Adipocyte (in vitro differentiated cells): ENCODE results near the gene G6PC2.
A peak's percentile ranks its signal among the peaks of the same experiment; 100 is the strongest.
"Not testable (repeated sequence)": the region's sequence is repeated elsewhere in the genome, so short reads cannot be mapped to it uniquely, and the experiment has no call there.

ENCODE experiments used
- DNase-seq: peaks from one replicate; pipeline ENCODE4 v3.0.0-alpha.2; 2015; ENCODE audit warnings: low read depth
- H3K27me3 ChIP-seq: replicated peaks from 2 replicates; pipeline ENCODE4 v1.7.0; 2013; ENCODE audit warnings: mild to moderate bottlenecking, low read length, moderate library complexity; ENCODE audit not compliant: control insufficient read depth, insufficient read depth
- H3K36me3 ChIP-seq: 2 replicates; pipeline ENCODE4 v1.7.0; 2013; ENCODE audit warnings: low read length, mild to moderate bottlenecking, moderate library complexity; ENCODE audit not compliant: control insufficient read depth, insufficient read depth, severe bottlenecking
- H3K4me1 ChIP-seq: 2 replicates; pipeline ENCODE4 v1.7.0; 2013; ENCODE audit warnings: mild to moderate bottlenecking, low read length, moderate library complexity; ENCODE audit not compliant: control insufficient read depth, insufficient read depth
- H3K4me3 ChIP-seq: 2 replicates; pipeline ENCODE4 v1.7.0; 2013; ENCODE audit warnings: mild to moderate bottlenecking, low read length, moderate library complexity
- H3K9ac ChIP-seq: 2 replicates; pipeline ENCODE4 v1.7.0; 2013; ENCODE audit warnings: mild to moderate bottlenecking, low read length, moderate library complexity
- H3K9me3 ChIP-seq: 2 replicates; pipeline ENCODE4 v1.7.0; 2013; ENCODE audit warnings: mild to moderate bottlenecking, low read length, moderate library complexity; ENCODE audit not compliant: control insufficient read depth

Gene G6PC2

DNA sequence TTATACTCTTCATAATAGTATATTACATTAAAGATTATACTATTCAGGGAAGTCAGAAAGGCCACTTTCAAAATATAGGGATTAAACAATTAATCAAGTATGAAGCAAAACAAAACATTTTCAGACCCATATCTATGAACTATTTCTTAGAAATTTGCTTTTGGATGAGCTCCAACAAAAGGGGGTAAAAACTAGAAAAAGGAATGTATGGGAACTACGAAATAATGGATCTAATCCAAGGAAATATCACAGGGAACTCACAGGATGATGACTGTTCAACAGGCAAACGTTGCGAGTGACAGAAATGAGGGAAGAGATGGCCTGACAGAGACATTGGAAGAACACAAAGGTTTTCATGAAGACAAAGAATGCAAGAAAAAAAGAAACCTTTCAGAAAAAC lies 27.9 kb downstream of the G6PC2 start:
- no peak for DNase-seq
- H3K4me3 ChIP-seq = no peak overlapping the region
- no peak overlapping the region for H3K9ac ChIP-seq
- H3K4me1 ChIP-seq = no peaks in the 10 kb centered on the region
- no peaks in the 10 kb centered on the region for H3K36me3 ChIP-seq
- H3K27me3 ChIP-seq = peaks cover 32% of the 10 kb centered on the region
- H3K9me3 ChIP-seq = no peaks in the 10 kb centered on the region

- Histone ChIP-seq H3K4me3 (no peak overlapping the region), H3K4me1 (peaks cover 7% of the 10 kb centered on the region), H3K9ac (no peak overlapping the region), H3K27me3 (peaks cover 31% of the 10 kb centered on the region), H3K9me3 (no peaks in the 10 kb centered on the region), H3K36me3 (no peaks in the 10 kb centered on the region)
- DNase-seq = no peak
Measured at GRCh38 chr2:168930242-168930641, 29.2 kb downstream of the G6PC2 start.

GRCh38 chr2:168932174-168932573 lies 31.1 kb downstream of the G6PC2 start:
- peaks cover 15% of the 10 kb centered on the region for H3K4me1 ChIP-seq
- not testable (repeated sequence) for H3K9ac ChIP-seq, H3K36me3 ChIP-seq, DNase-seq, H3K4me3 ChIP-seq, H3K9me3 ChIP-seq
- H3K27me3 ChIP-seq = peaks cover 31% of the 10 kb centered on the region

DNA sequence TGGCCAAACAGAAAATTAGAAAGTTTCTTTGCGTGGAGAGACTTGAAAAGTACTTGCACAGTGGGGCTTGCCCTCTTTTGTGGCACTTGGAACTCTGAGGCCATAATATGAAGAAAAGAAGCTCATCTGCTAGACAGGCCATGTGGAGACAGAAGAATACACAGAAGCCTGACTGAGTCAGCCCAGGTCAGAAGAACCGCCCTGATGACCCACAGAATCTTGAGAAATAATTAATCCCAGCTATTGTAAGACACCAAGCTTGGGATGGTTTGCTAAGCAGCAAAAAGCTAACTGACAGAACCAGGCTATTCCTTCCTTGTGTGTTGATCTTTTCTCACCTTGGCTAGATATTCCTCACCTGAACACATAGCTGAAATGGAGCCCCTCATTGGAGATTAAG lies 33.7 kb downstream of the G6PC2 start:
- Histone ChIP-seq H3K9ac (no peak overlapping the region), H3K4me3 (no peak overlapping the region), H3K4me1 (peaks cover 15% of the 10 kb centered on the region), H3K36me3 (no peaks in the 10 kb centered on the region), H3K27me3 (peaks cover 22% of the 10 kb centered on the region), H3K9me3 (no peaks in the 10 kb centered on the region)
- no peak for DNase-seq

DNA sequence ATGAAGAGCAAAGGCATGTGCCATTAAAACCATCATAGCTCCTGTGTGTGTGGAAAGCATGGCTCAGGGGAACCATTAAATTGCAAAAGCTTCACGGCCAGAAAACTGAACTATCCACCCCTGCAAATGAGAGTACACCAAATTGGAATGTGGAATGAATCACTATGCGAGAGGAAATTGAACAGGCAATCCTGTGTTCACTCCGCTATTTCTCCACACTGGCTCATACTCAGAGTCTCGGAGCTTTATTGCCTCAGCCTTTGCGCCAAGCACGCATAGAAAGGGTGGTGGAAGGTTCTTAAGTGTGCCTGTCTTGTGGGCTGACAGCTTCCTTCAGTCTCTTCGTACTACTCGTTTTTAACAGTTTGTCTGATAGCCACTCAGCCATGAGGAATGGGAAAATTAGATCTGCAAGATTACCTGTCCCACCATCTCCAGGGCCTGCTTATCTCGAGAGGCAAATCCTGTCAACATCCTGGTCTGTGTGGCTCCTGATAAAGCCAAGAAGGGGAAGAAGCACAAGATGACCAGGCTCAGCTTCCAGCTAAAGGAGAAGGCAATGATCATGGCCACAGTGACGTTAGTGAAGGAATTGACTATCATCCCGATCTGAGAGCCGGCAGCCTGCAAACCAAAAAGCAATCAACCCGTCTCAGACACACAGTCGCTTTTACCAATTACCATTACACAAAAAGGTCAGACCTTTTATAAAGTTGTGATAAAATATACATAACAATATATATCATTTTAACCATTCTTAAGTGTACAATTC lies 34.9 kb downstream of the G6PC2 start:
- Histone ChIP-seq H3K27me3 (peaks cover 10% of the 10 kb centered on the region), H3K4me1 (peaks cover 15% of the 10 kb centered on the region), H3K4me3 (no peak overlapping the region), H3K9ac (no peak overlapping the region), H3K36me3 (no peaks in the 10 kb centered on the region), H3K9me3 (no peaks in the 10 kb centered on the region)
- peak; percentile 6 for DNase-seq

DNA sequence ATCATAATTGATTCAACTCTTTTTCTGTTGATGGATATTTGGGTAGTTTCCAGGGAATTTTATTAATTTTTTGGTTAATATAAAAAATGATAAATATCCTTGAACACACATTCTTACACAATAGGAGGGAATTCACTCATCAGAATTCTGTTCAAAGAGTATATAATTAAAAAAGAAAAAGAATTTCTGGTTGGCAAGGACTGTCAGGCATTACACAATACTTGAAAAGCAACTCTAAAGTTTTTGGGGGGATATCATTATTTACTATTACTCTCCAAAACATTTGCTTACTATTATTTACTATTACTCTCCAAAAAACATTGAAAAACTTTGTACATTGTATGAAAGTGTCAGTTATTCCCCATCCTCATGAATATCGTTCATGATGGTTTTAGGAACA lies 38.0 kb downstream of the G6PC2 start:
- H3K4me1 ChIP-seq = peaks cover 15% of the 10 kb centered on the region
- no peaks in the 10 kb centered on the region for H3K36me3 ChIP-seq
- peaks cover 2% of the 10 kb centered on the region for H3K27me3 ChIP-seq
- H3K9me3 ChIP-seq = no peaks in the 10 kb centered on the region
- no peak for DNase-seq
- H3K9ac ChIP-seq = no peak overlapping the region
- no peak overlapping the region for H3K4me3 ChIP-seq

GRCh38 chr2:168939918-168940317 lies 38.8 kb downstream of the G6PC2 start:
- H3K4me1 ChIP-seq = peaks cover 11% of the 10 kb centered on the region
- peaks cover 5% of the 10 kb centered on the region for H3K27me3 ChIP-seq
- no peaks in the 10 kb centered on the region for H3K36me3 ChIP-seq
- no peak overlapping the region for H3K9ac ChIP-seq
- no peaks in the 10 kb centered on the region for H3K9me3 ChIP-seq
- no peak overlapping the region for H3K4me3 ChIP-seq
- DNase-seq = no peak

DNA sequence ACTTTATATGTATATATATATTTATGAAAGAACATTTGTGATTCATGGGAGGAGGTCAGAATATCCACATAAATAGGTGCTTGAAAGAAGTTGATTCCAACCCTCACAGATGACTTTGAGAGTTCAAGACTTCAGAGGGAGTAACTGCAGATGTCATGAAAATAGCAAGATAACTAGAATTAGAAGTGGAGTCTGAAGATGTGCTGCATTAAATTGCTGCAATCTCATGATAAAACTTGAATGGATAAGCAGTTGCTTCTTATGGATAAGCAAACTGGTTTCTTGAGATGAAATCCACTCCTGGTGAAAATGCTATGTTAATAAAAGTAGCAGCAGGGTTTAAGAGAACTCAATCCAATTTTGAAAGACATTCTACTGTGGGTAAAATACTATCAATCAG lies 40.2 kb downstream of the G6PC2 start:
- Histone ChIP-seq H3K9ac (no peak overlapping the region), H3K4me3 (no peak overlapping the region), H3K27me3 (peaks cover 5% of the 10 kb centered on the region), H3K9me3 (no peaks in the 10 kb centered on the region), H3K4me1 (no peaks in the 10 kb centered on the region), H3K36me3 (no peaks in the 10 kb centered on the region)
- DNase-seq = no peak

- Histone ChIP-seq H3K4me1 (no peaks in the 10 kb centered on the region), H3K9me3 (no peaks in the 10 kb centered on the region), H3K27me3 (peaks cover 5% of the 10 kb centered on the region), H3K4me3 (no peak overlapping the region), H3K9ac (no peak overlapping the region), H3K36me3 (no peaks in the 10 kb centered on the region)
- no peak for DNase-seq
Measured at GRCh38 chr2:168944065-168944464, 43.0 kb downstream of the G6PC2 start.

DNA sequence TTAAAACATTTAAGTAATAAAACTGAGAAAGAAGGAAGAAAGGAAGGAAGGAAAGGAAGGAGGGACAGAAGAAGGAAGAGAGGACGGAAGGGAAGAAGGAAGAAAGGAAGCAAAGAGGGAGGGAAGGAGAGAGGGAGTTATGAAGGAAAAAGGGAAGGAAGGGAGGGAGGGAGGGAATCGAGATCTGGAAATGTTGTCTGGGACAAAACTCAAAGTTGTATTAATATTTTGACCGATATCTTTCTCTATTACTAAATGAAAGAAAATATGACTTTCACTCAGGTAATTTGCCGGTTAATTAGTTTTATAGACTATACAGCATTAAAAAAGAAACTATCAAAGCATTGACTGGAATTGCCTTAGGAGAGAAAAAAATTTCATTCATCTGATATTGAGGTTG lies 44.4 kb downstream of the G6PC2 start:
- DNase-seq = no peak
- Histone ChIP-seq H3K36me3 (no peaks in the 10 kb centered on the region), H3K9ac (no peak overlapping the region), H3K4me1 (no peaks in the 10 kb centered on the region), H3K4me3 (no peak overlapping the region), H3K27me3 (peaks cover 5% of the 10 kb centered on the region), H3K9me3 (no peaks in the 10 kb centered on the region)

- Histone ChIP-seq H3K4me3 (no peak overlapping the region), H3K27me3 (peaks cover 5% of the 10 kb centered on the region)
- peak; percentile 21 for DNase-seq
Measured at GRCh38 chr2:168948621-168949212, 47.6 kb downstream of the G6PC2 start.

More at GRCh38 chr2:168948621-168949212, 47.6 kb downstream of the G6PC2 start:
- Histone ChIP-seq H3K36me3 (no peaks in the 10 kb centered on the region), H3K9me3 (no peaks in the 10 kb centered on the region), H3K4me1 (no peaks in the 10 kb centered on the region), H3K9ac (no peak overlapping the region)
